GM12892 (cell line): Measurements from ENCODE around the gene IPO11.

Source experiments
- POLR2A ChIP-seq: IDR thresholded peaks from 2 replicates; pipeline ENCODE4 v1.6.1; 2011; ENCODE audit warnings: low read depth, low read length, control low read depth
- POLR2AphosphoS5 ChIP-seq: IDR thresholded peaks from 2 replicates; pipeline ENCODE4 v1.6.1; 2011; ENCODE audit warnings: low read depth, low read length, control low read depth
- TAF1 ChIP-seq: IDR thresholded peaks from 2 replicates; pipeline ENCODE4 v1.6.1; 2011; ENCODE audit warnings: low read depth, mild to moderate bottlenecking, control low read depth, low read length, borderline replicate concordance

GRCh38 chr5:62419609-62420008 lies 7.0 kb downstream of the IPO11 start:
- TF ChIP-seq POLR2AphosphoS5 = no peak
- no peak for TF ChIP-seq POLR2A
- TF ChIP-seq TAF1 = no peak
